Activated CD8-positive, alpha-beta memory T cell treated with anti-CD3 and anti-CD28 coated beads, Interleukin-2, amount 50 U/mL, for 1 hour (primary cell): ENCODE data around the gene NUBP2.

Experiments
- DNase-seq: peaks from one replicate; pipeline ENCODE4 v3.0.0-alpha.2; 2020; ENCODE audit errors: extremely low read depth

Gene NUBP2, protein sequence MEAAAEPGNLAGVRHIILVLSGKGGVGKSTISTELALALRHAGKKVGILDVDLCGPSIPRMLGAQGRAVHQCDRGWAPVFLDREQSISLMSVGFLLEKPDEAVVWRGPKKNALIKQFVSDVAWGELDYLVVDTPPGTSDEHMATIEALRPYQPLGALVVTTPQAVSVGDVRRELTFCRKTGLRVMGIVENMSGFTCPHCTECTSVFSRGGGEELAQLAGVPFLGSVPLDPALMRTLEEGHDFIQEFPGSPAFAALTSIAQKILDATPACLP

DNA sequence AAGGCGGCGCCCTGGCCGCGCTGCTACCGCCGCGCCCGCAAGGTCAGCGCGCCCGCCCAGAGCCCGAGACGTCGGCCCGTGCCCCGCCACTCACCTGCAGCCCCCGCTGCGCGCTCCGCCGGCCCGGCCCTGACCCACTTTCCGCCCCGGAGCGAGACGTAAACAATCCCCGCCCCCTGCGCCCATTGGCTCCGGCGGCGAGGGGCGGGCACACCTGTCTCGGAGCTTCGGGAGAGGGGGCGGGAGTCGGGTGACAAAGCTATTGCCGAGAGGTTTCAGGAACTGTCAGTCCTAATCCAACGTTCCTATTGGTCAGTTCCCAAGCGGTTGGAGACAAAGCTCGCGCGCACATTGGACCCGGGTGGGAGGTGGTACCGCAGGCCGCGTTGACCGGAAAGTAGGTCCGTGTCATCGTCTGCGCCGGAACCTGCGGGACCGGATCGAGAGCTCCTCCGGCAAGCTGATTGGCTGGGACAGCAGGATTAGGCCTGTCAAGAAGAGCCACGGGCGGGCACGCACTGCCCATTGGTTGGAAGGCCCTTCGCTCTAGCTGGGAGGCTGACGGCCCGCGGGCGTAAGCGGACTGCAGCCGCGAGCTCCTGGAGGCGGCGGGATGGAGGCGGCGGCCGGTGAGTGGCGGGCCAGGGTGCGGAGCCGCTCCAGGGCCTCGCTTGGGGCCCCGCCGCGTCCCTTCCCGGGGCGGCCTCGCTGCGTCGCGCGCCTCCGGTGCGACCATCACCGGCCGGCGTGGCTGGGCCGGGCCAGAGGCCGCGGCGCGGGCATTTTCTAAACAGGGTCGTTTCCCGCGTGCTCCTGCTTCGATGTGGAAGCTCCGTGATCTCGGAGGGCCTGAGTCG is at the start of gene NUBP2, which contains the start of gene SPSB3:
Gene NUBP2 (plus strand): TSS at position 553 of the 857 bp plus-strand sequence. CDS start 61 bp downstream, at position 614.
Gene SPSB3 (minus strand): TSS at position 164 of the 857 bp plus-strand sequence. CDS start 1,088 bp downstream, outside the sequence.
- peak; percentile 96 for DNase-seq

- DNase-seq: no peak
These were observed 48.6 kb upstream of the NUBP2 start for GRCh38 chr16:1734123-1734522.

- no peak for DNase-seq
These were observed 47.9 kb upstream of the NUBP2 start for GRCh38 chr16:1734816-1735215.

GRCh38 chr16:1740234-1740633 is 42.5 kb upstream of the NUBP2 start:
- no peak for DNase-seq

DNA sequence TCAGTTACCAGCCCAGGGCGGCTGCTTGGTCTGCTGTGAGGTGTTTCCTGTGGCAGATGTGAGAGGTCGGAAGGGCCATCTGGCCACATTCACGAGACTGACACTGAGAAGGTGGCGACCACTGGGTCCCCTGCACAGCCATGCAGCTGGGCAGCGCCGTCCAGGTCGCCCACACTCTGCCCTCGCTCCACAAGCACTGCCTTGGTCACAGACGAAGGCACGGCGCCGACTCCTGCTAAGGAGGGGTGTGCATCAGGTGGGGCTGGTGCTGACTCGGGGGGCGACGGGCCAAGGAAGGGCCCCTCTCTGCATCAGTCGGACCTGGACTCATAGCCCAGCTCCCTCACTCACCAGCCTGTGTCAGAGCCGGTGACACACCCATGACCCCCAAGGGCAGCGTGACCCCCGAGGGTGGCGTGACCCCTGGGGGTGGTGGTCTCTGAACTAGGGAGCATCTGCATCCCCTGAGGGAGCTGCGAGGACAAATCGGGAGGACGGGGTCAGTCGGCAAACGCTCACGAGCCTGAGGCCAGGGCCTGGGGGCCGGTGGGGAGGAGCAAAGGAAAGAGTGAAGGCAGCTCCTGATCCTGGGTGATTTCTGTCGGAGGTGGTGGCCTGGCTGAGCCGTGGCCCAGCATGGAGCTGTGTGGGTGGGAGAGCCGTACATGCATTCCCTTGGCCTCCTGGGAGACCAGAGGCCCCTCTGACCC is 41.8 kb upstream of the NUBP2 start:
- DNase-seq: no peak

- DNase-seq: no peak
These were observed 41.1 kb upstream of the NUBP2 start for GRCh38 chr16:1741553-1742165.

DNA sequence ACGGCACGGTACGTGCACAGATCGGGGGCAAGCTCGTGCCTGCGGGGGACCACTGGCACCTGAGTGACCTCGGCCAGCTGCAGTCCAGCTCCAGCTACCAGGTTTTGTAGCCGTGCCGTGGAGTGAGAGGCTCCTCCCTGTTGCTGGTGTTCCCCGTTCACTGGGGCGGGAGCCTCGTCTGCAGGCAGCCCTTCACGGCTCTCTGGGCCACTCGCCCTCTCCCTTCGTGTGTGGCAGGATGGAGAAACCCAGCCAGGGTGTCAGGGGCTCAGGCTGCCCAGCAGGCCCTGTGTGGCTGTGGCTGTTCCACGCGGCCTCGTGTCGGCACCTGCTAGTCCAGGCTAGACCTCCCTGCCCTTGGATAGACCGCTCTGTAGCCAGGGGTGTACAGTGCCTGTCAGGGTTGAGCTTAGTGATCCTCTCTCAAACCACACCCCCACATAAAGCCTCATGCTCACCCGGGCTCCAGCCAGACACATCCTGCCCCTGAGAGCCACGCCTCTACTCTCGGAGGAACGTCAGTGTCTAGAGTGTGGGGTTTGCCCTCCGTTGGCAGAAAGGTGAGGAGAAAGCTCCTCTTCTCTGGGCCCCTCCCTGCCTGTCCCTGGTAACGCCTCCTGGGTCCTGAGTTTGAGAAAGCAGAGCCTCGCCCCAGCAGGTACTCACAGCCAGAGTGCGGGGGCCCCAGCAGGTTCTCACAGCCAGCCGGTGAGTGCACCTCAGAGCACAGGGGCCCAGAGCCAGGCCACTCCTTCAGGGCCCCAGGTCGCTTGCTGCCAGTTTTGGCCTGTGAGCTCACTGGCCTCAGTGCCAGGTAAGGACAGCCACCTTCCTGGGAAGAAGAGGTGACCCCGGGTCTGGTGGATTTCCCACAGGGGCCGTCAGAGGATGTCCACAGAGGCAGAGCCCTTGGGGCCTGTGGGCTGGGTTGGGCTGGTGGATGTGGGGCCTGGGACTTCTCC is 39.1 kb upstream of the NUBP2 start:
- DNase-seq: no peak

DNA sequence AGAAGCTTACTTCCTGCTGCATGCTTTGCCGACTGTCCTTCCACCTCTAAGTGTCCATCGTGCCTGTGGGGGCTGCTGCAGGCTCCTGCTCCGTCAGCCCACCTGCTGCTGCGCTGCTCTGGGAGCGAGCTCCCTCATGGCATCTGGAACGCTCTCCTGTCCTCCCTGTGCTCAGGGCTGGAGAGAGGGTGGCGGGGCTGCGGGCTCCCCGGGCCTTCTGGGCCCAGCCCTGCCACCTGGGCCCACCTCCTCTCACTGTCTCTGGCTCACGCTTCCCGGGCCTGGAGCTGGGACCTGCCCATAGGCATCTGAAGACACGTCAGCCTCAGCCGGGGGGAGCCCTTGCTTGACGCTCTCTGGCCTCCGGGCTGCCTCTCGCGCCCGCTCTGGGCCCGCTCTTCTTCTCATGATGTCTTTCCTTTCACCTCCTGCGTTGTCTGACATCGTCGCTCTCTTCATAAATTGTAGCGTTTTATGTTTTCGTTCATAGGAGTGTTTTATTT is 38.4 kb upstream of the NUBP2 start:
- DNase-seq: no peak

GRCh38 chr16:1745181-1745899 is 37.4 kb upstream of the NUBP2 start:
- no peak for DNase-seq

GRCh38 chr16:1745900-1746692 is 36.7 kb upstream of the NUBP2 start:
- DNase-seq: no peak

- DNase-seq: no peak
These were observed 36.0 kb upstream of the NUBP2 start for GRCh38 chr16:1746693-1747195.

- DNase-seq: no peak
These were observed 34.8 kb upstream of the NUBP2 start for GRCh38 chr16:1747934-1748333.

DNA sequence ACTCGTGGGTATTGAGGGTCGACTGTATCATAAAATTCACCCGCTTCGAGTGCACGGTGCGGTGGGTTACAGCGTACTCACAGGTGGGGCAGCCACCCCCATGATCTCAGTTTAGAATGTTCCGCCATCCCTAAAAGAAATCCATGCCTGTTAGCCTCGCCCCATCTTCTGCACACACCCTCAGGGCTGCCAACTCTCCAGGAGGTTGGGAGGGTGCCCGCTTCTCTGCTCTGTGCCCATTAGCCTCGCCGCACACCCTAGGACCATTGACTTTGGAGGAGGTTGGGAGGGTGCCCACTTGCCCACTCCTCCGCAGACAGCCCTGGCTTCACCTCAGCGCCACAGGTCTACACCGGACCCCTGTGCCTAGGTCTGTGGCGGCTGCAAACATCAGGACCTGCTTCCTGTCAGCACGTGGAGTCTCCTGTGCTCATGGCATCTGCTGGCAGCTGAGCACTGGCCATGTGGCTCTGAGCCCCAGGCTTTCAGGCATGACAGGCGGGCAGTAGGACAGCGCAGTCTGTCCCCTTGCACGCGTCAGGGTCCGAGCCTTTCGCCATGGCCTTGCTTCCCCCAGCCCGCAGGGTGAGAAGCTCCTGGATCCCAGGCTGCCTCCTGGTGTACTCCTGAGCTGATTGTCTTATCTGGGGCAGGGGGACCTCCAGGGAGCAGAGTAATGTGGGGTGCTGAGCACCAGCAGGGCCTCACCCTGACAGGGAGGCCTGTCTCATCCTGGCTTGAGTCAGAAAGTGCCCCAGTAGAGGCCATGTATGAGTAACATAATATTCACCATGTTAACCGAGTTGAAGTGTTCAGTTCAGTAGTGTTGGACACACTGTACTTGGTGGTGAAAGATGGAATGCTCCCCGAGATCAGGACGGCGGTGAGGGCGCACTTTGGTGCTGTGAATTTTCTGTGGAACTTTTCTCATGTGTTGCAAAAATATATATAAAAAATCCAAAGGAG is 33.3 kb upstream of the NUBP2 start:
- no peak for DNase-seq

DNA sequence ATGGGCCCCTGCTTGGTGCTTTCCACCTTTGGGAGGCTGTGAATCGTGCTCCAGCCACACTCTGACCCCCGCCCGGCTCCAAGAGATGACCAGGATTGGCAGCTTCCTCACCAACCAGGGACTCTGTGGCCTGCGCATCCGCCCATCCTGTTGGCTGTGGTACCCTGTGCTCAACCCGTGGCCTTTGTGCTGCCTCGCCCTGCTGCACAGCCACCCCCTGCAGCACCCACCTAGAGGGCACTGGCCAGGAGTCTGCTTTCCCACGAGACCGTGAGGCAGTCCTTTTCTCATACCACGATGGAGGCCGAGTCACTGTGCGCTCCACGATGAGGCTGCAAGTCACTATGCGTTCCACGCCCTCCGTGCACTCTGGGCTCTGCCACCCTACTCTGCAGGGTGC is 30.8 kb upstream of the NUBP2 start:
- no peak for DNase-seq

DNA sequence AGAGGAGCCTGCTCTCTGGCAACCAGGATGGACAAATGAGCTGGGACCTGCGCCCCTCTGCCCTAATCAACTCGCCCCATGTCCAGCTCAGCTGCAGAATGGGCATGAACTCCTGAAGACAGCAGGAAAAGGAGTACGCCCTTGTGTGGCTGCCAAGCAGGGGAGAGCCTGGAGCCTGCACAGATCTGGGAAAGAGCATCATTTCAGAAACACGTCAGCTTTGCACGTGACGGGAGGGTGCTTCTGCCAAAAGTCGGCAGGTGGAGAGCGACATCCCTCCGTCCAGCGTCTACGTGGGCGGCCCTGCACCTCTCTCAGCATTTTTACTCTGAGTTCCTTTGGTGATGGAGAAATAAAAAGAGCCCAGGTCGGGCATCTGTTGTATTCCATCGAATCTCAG is 29.9 kb upstream of the NUBP2 start:
- DNase-seq: no peak

DNA sequence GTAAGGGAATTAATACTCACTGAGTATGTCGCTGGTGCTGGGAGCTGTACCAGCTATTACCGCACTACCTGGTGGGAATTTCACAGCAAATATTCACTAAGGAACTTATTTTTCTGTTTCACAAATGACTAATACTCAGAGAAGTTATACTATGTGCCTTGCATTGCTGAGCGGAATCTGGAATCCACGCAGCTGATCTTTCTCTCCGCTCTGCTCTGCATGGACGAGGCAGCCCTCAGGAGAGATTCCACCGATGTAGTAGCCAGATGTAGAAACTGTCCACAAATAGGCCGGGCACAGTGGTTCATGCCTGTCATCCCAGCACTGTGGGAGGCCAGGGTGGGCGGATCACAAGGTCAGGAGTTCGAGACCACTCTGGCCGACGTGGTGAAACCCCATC is 28.6 kb upstream of the NUBP2 start:
- no peak for DNase-seq

DNA sequence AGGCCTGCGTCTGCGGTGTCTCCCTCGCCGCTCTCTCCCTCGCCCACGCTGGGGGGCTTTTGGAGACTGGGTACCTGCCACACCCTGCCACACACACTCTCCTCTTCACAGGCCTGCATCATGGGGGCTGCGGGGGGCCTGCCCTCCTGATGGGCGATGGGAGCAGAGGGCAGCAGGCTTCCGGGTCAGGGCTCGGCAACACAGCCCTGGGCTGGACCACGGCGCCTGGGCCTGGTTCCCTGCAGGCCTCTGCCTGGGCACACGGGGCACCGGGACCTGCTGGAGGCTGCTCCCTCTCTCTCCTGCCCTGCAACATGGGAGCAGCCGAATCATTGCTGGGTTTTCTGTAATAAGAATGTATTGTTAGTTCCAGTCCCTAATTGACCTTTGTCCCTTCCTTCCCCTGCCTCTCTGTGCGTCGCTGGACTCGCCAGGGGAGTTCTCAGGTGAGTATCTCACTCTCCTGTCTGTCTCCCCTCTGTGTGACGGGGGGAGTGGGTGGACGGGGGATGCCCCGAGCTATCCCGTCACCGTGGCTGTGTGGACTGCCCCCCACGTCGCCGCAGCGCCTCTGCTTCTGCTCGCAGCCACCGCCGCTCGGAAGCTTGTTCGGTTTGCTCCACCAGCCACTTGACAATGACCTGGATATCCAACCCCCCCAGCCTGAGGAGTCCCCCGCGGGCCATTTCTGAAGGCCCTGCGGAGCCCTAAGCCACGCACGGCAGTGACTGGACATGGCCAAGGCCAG is 24.9 kb upstream of the NUBP2 start:
- no peak for DNase-seq
